A673 (cell line): ENCODE measurements around the gene ABHD8.
"Not testable (repeated sequence)": the region's sequence is repeated elsewhere in the genome, so short reads cannot be mapped to it uniquely, and the experiment has no call there.

ENCODE experiments used
- EZH2 ChIP-seq: fragments of 200-600 bp; sonication (generic); IDR thresholded peaks from 2 replicates; pipeline ENCODE4 v1.6.1; 2017; ENCODE audit warnings: borderline replicate concordance, low read depth, mild to moderate bottlenecking, mixed read lengths, antibody characterized with exemption, low read length; ENCODE audit not compliant: poor library complexity, severe bottlenecking
- TF ChIP-seq, protein P1 (sequence below): fragments of 300-800, 200-600 bp; sonication (generic); conservative IDR thresholded peaks from 2 replicates; pipeline ENCODE4 v1.5.1; 2017; ENCODE audit warnings: low read depth, mild to moderate bottlenecking, antibody characterized with exemption, low read length, moderate library complexity, mixed read lengths

GRCh38 chr19:17274892-17275291 lies 28.3 kb downstream of the ABHD8 start:
- TF ChIP-seq, protein P1, sequence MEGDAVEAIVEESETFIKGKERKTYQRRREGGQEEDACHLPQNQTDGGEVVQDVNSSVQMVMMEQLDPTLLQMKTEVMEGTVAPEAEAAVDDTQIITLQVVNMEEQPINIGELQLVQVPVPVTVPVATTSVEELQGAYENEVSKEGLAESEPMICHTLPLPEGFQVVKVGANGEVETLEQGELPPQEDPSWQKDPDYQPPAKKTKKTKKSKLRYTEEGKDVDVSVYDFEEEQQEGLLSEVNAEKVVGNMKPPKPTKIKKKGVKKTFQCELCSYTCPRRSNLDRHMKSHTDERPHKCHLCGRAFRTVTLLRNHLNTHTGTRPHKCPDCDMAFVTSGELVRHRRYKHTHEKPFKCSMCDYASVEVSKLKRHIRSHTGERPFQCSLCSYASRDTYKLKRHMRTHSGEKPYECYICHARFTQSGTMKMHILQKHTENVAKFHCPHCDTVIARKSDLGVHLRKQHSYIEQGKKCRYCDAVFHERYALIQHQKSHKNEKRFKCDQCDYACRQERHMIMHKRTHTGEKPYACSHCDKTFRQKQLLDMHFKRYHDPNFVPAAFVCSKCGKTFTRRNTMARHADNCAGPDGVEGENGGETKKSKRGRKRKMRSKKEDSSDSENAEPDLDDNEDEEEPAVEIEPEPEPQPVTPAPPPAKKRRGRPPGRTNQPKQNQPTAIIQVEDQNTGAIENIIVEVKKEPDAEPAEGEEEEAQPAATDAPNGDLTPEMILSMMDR = not testable (repeated sequence)
- TF ChIP-seq EZH2 = not testable (repeated sequence)
